Coronary artery (tissue), 2 donors: Measurements from ENCODE around the gene PCDHB5.
A peak's percentile ranks its signal among the peaks of the same experiment; 100 is the strongest.
"Not testable (repeated sequence)": the region's sequence is repeated elsewhere in the genome, so short reads cannot be mapped to it uniquely, and the experiment has no call there.

ENCODE experiments used
- DNase-seq: peaks from one replicate; pipeline ENCODE4 v3.0.0-alpha.2; 2017; ENCODE audit warnings: low spot score
- H3K27ac ChIP-seq, 2 donors: fragments of 200-600 bp; sonication (generic); one replicate each; pipeline ENCODE4 v1.5.1; 2016 to 2019
- H3K4me3 ChIP-seq: fragments of 200-600 bp; sonication (generic); 2 replicates; pipeline ENCODE4 v1.5.1; 2016; ENCODE audit warnings: mild to moderate bottlenecking, moderate library complexity
- CTCF ChIP-seq: fragments of 200-600 bp; sonication (generic); IDR thresholded peaks from one replicate; pipeline ENCODE4 v1.5.1; 2019; ENCODE audit warnings: antibody characterized with exemption

PCDHB5 gene

GRCh38 chr5:141135030-141135717, at the start of gene PCDHB5:
Gene PCDHB5 (plus strand): TSS chr5:141135206. CDS start chr5:141135435, 229 bp downstream.
- peak; percentile 18 for TF ChIP-seq CTCF
- H3K4me3 ChIP-seq, result peak within 1 kb of the TSS; percentile 52
- DNase-seq, result no peak
- H3K27ac ChIP-seq, result no peak within 1 kb of the TSS

GRCh38 chr5:141094481-141095262, 40.3 kb upstream of the PCDHB5 start, which contains the start of gene PCDHB2:
Gene PCDHB2 (plus strand): TSS chr5:141094615. CDS start chr5:141094791, 176 bp downstream.
- Histone ChIP-seq H3K4me3 (peak within 1 kb of the TSS; percentile 62), H3K27ac (no peak within 1 kb of the TSS)
- no peak for DNase-seq
- TF ChIP-seq CTCF, result no peak

GRCh38 chr5:141095263-141095641, 39.8 kb upstream of the PCDHB5 start:
- no peak for DNase-seq
- peak overlapping the region; percentile 62 for H3K4me3 ChIP-seq
- H3K27ac ChIP-seq, result no peak overlapping the region
- no peak for TF ChIP-seq CTCF

- not testable (repeated sequence) for H3K4me3 ChIP-seq, H3K27ac ChIP-seq, DNase-seq
These were observed 38.8 kb upstream of the PCDHB5 start for GRCh38 chr5:141096181-141096580.

GRCh38 chr5:141096586-141096985, 38.4 kb upstream of the PCDHB5 start:
- not testable (repeated sequence) for H3K27ac ChIP-seq, H3K4me3 ChIP-seq, DNase-seq

GRCh38 chr5:141100243-141100805, 34.7 kb upstream of the PCDHB5 start, which contains the start of gene PCDHB3:
Gene PCDHB3 (plus strand): TSS chr5:141100473. CDS start chr5:141100650, 177 bp downstream.
- no peak for DNase-seq
- Histone ChIP-seq H3K27ac (no peak within 1 kb of the TSS), H3K4me3 (peak within 1 kb of the TSS; percentile 34)
- TF ChIP-seq CTCF, result no peak

- no peak for TF ChIP-seq CTCF
- Histone ChIP-seq H3K27ac (no peak overlapping the region), H3K4me3 (peak overlapping the region; percentile 34)
- DNase-seq, result no peak
These were observed 33.9 kb upstream of the PCDHB5 start for GRCh38 chr5:141101059-141101458.

GRCh38 chr5:141102070-141102469, 32.9 kb upstream of the PCDHB5 start:
- DNase-seq, H3K27ac ChIP-seq, H3K4me3 ChIP-seq: not testable (repeated sequence)

- H3K27ac ChIP-seq, DNase-seq: not testable (repeated sequence)
These were observed 32.5 kb upstream of the PCDHB5 start for GRCh38 chr5:141102471-141102870.

More at GRCh38 chr5:141102471-141102870, 32.5 kb upstream of the PCDHB5 start:
- H3K4me3 ChIP-seq, result not testable (repeated sequence)
